Femur (tissue), 1 donor: ENCODE measurements around the gene MOSPD3.
"Not testable (repeated sequence)": the region's sequence is repeated elsewhere in the genome, so short reads cannot be mapped to it uniquely, and the experiment has no call there.

Experiments
- DNase-seq: peaks from one replicate; pipeline ENCODE4 v3.0.0-alpha.2; 2017

Gene MOSPD3

GRCh38 chr7:100611983-100612729 is at the start of gene MOSPD3:
Gene MOSPD3, plus strand, starts transcription at chr7:100612540. Its CDS starts 252 bp downstream, at chr7:100612792.
- DNase-seq, result peak; percentile 99

DNA sequence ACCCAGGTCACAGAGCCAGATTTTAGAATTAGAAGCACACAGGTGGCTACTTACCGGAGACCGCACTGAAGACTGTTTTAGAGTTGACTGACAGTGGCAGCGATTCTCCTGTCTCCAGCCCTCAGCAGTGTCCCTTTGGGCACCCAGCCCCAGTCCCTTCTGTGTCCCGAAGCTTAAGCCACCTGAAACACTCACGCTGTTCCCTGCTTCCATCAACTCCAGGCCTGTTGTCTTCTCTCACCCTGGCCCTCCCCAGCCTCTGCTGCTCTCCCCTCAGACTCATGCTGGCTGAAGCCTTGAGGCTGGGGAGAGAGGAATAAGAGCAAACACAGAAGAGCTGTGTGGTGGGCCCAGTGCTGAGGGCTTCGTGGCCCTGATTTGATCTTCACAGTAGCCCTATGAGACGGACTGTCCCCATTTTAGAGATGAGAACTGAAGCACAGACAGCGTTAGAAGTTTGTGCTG is 49.2 kb upstream of the MOSPD3 start:
- DNase-seq, result no peak

DNA sequence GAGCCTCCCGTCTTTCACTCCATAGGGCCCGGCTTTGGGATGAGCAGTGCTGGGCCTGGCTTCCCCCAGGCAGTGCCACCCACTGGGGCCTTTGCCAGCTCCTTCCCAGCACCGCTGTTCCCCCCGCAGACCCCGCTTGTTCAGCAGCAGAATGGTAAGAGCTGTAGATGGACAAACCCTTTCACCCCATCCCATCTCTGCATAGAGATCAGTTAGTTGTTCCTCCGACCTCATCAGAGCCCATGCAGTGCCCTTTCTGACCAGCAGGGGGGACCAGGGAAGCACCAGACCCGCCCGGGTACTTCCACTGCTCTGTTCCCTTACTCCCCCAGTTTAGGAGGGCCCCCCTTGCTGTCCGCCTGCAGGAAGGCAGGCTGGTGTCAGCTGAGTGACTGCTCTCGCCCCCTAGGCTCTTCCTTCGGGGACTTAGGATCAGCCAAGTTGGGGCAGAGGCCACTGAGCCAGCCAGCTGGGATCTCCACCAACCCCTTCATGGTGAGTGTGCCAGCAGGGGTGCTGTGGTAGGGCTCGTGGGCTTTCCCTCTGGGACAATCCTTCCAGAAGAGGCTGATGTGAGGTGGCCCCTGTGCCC is 48.4 kb upstream of the MOSPD3 start:
- peak; percentile 81 for DNase-seq

GRCh38 chr7:100564405-100564804 is 47.9 kb upstream of the MOSPD3 start:
- DNase-seq, result not testable (repeated sequence)

GRCh38 chr7:100565133-100565571 is 47.2 kb upstream of the MOSPD3 start:
- no peak for DNase-seq

DNA sequence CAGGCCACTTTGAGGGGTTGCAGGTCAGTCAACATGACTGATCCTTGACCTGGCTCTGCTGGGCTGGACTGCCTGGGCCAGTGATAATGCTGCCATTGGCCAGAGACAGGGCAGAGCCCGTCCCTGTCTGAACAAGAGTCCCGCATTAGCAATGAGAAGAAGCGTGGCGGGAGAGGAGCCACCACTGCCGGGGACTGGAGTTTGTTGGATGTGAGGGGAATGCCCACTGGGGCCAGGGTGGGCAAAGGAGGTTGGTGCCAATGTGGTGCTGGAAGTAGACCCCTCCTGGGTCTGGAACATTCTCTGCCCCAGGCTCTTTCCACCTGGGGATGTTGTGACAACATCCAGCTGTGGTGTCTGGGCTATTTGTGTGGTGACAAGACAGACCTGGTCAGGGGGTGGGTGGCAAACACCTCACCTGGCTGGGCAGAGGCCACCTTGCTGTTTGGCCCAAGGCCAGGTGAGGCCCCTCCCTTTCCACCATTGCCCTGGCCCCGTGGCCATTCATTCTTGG is 46.3 kb upstream of the MOSPD3 start:
- DNase-seq, result no peak

DNA sequence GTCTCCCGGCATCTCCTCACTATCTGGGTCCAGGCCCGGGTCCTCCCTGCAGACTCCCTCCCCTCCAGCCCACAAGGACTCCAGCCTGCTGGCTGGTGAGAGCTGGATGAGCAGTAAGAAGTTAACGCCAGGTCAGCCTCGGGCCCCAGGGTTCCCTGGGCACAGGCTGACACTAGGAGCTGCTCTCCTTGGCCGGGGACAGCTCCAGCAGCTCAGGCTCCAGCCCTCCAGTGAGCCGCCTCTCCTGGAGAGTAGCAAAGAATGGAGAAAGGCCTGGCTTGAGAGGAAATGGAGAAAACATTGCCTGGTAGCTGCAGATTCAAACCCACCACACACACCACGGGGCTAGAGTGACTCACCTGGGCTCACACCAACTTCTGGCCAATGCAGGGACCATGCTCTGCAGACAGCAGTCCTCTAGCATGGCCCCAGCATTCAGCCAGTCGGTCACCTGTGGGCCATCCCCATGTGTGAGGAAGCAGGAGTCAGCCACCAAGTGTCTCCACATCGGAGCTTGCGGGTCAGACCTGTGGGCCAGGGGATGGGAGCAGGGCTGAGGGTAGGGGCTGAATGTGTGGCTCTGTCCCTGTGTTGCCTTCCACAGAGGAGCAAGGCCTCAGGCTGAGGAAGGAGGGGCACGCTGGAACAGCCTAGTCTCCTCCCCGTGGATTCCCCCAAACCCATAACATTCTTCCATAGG is 45.2 kb upstream of the MOSPD3 start:
- no peak for DNase-seq

DNA sequence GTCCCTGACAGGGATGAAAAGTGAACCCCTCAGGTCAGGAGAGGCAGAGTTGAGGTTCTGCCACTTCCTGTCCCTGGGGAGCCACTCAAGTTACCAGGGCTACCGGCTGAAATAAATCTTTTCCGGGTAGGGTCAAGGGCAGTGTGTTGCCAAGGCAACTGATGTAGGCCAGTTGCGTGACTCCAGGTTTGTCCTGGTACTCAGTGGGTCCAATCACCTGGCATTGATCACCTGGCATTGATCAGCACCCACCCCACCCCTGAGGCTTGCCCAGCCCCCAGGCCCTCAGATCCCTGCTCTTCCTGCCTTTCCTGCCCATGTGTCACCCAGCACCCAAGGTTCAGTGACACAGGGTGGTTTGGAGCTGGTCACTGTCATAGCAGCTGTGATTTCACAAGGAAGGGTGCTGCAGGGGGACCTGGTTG is 44.6 kb upstream of the MOSPD3 start:
- DNase-seq, result no peak

- no peak for DNase-seq
Measured at GRCh38 chr7:100568176-100568895, 44.0 kb upstream of the MOSPD3 start.

DNA sequence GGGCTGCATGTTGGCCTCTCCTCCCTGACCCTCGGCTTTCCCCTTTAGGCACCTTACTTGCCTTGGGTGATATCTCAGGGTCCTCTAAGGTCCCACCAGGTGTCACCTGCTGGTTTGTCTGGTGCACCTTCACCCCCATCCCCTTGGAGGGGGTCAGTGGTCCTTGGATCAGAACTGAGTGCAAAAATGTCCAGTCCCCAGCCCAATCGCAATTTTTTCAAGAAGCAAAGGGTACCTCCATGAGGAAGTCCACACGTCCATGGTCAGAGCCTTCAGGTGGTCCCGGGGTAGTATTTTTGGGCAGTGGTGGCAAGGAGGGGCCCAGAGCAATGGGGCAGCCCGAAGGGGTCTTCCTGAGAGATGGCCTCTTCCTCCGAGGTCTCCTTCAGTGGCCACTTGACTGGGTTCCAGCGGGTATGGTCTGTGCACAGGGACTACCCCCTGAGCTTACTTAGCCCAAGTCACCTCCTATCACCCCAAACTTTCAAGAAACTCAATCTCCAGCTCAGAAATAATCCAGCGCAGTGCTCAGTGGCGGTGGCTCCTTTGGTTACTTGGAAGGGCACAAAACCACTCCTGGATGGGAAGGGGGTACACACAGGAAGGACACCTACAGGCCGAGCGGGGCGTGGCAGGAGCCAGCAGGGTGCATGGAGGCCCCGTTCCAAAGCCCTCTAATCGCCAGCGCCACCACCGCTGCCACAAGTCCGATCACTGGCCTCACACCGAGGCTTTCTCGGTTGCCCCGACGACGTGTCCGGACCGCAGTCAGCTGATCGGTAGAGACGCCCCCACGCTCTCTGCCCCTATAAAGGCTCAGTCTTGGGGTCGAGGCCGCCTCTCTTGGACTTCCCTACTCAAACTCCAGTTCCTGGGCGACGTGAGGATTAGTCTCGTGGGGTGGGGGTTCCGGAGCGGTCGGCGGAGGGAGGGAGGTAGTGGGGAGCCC is 43.2 kb upstream of the MOSPD3 start:
- DNase-seq, result peak; percentile 69

GRCh38 chr7:100570954-100571828 is 41.1 kb upstream of the MOSPD3 start:
- DNase-seq, result peak; percentile 28

GRCh38 chr7:100571829-100572116 is 40.6 kb upstream of the MOSPD3 start:
- DNase-seq, result no peak

GRCh38 chr7:100572281-100572948 is 39.9 kb upstream of the MOSPD3 start:
- no peak for DNase-seq

GRCh38 chr7:100572949-100573675 is 39.2 kb upstream of the MOSPD3 start:
- no peak for DNase-seq

- DNase-seq, result no peak
Measured at GRCh38 chr7:100573691-100574361, 38.5 kb upstream of the MOSPD3 start, which contains the start of gene SAP25. Gene SAP25, minus strand, starts transcription at chr7:100573900. Its CDS starts 158 bp downstream, at chr7:100573742.

GRCh38 chr7:100574362-100575205 is 37.8 kb upstream of the MOSPD3 start:
- no peak for DNase-seq

GRCh38 chr7:100575206-100575631 is 37.1 kb upstream of the MOSPD3 start:
- no peak for DNase-seq
